Frontal cortex (tissue), 4 donors: ENCODE results near the gene LTO1. TPM values are rescaled to one million over a fixed set of nuclear protein-coding genes. Genes with fewer than 3 reads are reported as not detected.
A peak's percentile ranks its signal among the peaks of the same experiment; 100 is the strongest.
"Not testable (repeated sequence)": the region's sequence is repeated elsewhere in the genome, so short reads cannot be mapped to it uniquely, and the experiment has no call there.

ENCODE experiments used
- DNase-seq, 2 donors: peaks; one replicate each; pipeline ENCODE4 v3.0.0; 2012; ENCODE audit warnings: low spot score in 2 of 2
- FAIRE-seq: peaks from 2 replicates; lab custom pipeline; 2012; peaks lifted over from hg19 to GRCh38; lab: Jason Lieb, UNC
- total RNA-seq: library from RNA; depleted of rRNA; stranded (reverse); fragments of >200 nt; gene quantifications from one replicate; pipeline ENCODE4 v1.2.3, GENCODE V29; 2014
- donor health status: control.
- donor health status: control.
- donor health status: control.

LTO1 gene
- total RNA-seq, 1 donor from 2014 or later: 17.1 TPM

- DNase-seq: no peak
- no peak for FAIRE-seq
Measured at GRCh38 chr11:69702769-69703452, 27.8 kb upstream of the LTO1 start.

GRCh38 chr11:69702239-69702691 is 27.1 kb upstream of the LTO1 start:
- FAIRE-seq (no peak), DNase-seq (no peak)

GRCh38 chr11:69700278-69701140 is 25.4 kb upstream of the LTO1 start:
- peak; percentile 66 to 72 for DNase-seq
- FAIRE-seq: no peak

GRCh38 chr11:69699213-69699612 is 24.1 kb upstream of the LTO1 start:
- FAIRE-seq (no peak), DNase-seq (no peak)

- no peak for DNase-seq
- FAIRE-seq: no peak
Measured at GRCh38 chr11:69698362-69698761, 23.2 kb upstream of the LTO1 start.

- no peak for DNase-seq
- no peak for FAIRE-seq
Measured at GRCh38 chr11:69697861-69698260, 22.7 kb upstream of the LTO1 start.

- DNase-seq (no peak), FAIRE-seq (no peak)
Measured at GRCh38 chr11:69697469-69697843, 22.3 kb upstream of the LTO1 start.

GRCh38 chr11:69696749-69697468 is 21.8 kb upstream of the LTO1 start:
- DNase-seq (no peak), FAIRE-seq (no peak)

- DNase-seq, FAIRE-seq: not testable (repeated sequence)
Measured at GRCh38 chr11:69695995-69696394, 20.8 kb upstream of the LTO1 start.

GRCh38 chr11:69695581-69695980 is 20.4 kb upstream of the LTO1 start:
- DNase-seq: no peak
- FAIRE-seq: no peak

GRCh38 chr11:69694781-69695180 is 19.6 kb upstream of the LTO1 start:
- no peak for DNase-seq
- FAIRE-seq: no peak

- no peak for DNase-seq
- no peak for FAIRE-seq
Measured at GRCh38 chr11:69692422-69692821, 17.3 kb upstream of the LTO1 start.

- no peak for DNase-seq
Measured at GRCh38 chr11:69691463-69691862, 16.3 kb upstream of the LTO1 start.

GRCh38 chr11:69689484-69690319 is 14.5 kb upstream of the LTO1 start:
- DNase-seq: no peak
- FAIRE-seq: no peak

More at GRCh38 chr11:69691463-69691862, 16.3 kb upstream of the LTO1 start:
- no peak for FAIRE-seq

- FAIRE-seq, DNase-seq: not testable (repeated sequence)
Measured at GRCh38 chr11:69687969-69688771, 13.0 kb upstream of the LTO1 start.

GRCh38 chr11:69686856-69687255 is 11.7 kb upstream of the LTO1 start:
- DNase-seq (no peak), FAIRE-seq (no peak)

- FAIRE-seq (no peak), DNase-seq (no peak)
Measured at GRCh38 chr11:69686452-69686851, 11.3 kb upstream of the LTO1 start.

- FAIRE-seq: no peak
- DNase-seq: no peak
Measured at GRCh38 chr11:69685348-69685747, 10.2 kb upstream of the LTO1 start.

GRCh38 chr11:69684651-69685050 is 9.5 kb upstream of the LTO1 start:
- no peak for DNase-seq
- no peak for FAIRE-seq
